ENCODE measurements around the gene NMNAT3. TPM values are rescaled to one million over a fixed set of nuclear protein-coding genes. Genes with fewer than 3 reads are reported as not detected.

Gene NMNAT3
- polyA plus RNA-seq, 1 donor: 15.1 TPM

- Histone ChIP-seq H3K27me3 (ENCODE audit: control insufficient read depth, insufficient read depth, low read length) (no peaks in the 10 kb centered on the region), H3K4me3 (ENCODE audit: low read length) (peak overlapping the region; percentile 65), H3K4me1 (ENCODE audit: control insufficient read depth, insufficient read depth, low read length) (peaks cover 42% of the 10 kb centered on the region), H3K9me3 (ENCODE audit: control insufficient read depth, low read depth, low read length) (no peaks in the 10 kb centered on the region), H3K36me3 (ENCODE audit: control insufficient read depth, insufficient read depth, low read length) (peaks cover 5% of the 10 kb centered on the region), H3K27ac (ENCODE audit: low read length) (peak overlapping the region; percentile 33)
- WGBS (ENCODE audit: insufficient coverage, low lambda C conversion rate): 17% methylated on average over 1 of the region's 5 CpGs
- peak in 1 of 2 donors; percentile 71 for DNase-seq
Measured at GRCh38 chr3:139537795-139538621, 139.8 kb downstream of the NMNAT3 start.

- no peak for DNase-seq
- peaks cover 46% of the 10 kb centered on the region for H3K4me1 ChIP-seq (ENCODE audit: control insufficient read depth, insufficient read depth, low read length)
- no peaks in the 10 kb centered on the region for H3K27me3 ChIP-seq (ENCODE audit: control insufficient read depth, insufficient read depth, low read length)
- H3K27ac ChIP-seq (ENCODE audit: low read length): peak overlapping the region; percentile 18
- H3K9me3 ChIP-seq (ENCODE audit: control insufficient read depth, low read depth, low read length): no peaks in the 10 kb centered on the region
- H3K36me3 ChIP-seq (ENCODE audit: control insufficient read depth, insufficient read depth, low read length): peaks cover 5% of the 10 kb centered on the region
- no peak overlapping the region for H3K4me3 ChIP-seq (ENCODE audit: low read length)
Measured at GRCh38 chr3:139537361-139537760, 140.4 kb downstream of the NMNAT3 start.

- WGBS (ENCODE audit: insufficient coverage, low lambda C conversion rate): 0% methylated on average over 1 of the region's 12 CpGs
- Histone ChIP-seq H3K4me1 (ENCODE audit: control insufficient read depth, insufficient read depth, low read length) (peaks cover 42% of the 10 kb centered on the region), H3K9me3 (ENCODE audit: control insufficient read depth, low read depth, low read length) (no peaks in the 10 kb centered on the region), H3K4me3 (ENCODE audit: low read length) (no peak overlapping the region), H3K36me3 (ENCODE audit: control insufficient read depth, insufficient read depth, low read length) (peaks cover 10% of the 10 kb centered on the region), H3K27me3 (ENCODE audit: control insufficient read depth, insufficient read depth, low read length) (no peaks in the 10 kb centered on the region), H3K27ac (ENCODE audit: low read length) (peak overlapping the region; percentile 72)
- DNase-seq: peak; percentile 68 to 83
Measured at GRCh38 chr3:139534992-139535879, 142.5 kb downstream of the NMNAT3 start.

- Histone ChIP-seq H3K4me3 (ENCODE audit: low read length) (no peak overlapping the region), H3K9me3 (ENCODE audit: control insufficient read depth, low read depth, low read length) (no peaks in the 10 kb centered on the region), H3K27ac (ENCODE audit: low read length) (peak overlapping the region; percentile 72), H3K36me3 (ENCODE audit: control insufficient read depth, insufficient read depth, low read length) (peaks cover 12% of the 10 kb centered on the region), H3K4me1 (ENCODE audit: control insufficient read depth, insufficient read depth, low read length) (peaks cover 42% of the 10 kb centered on the region), H3K27me3 (ENCODE audit: control insufficient read depth, insufficient read depth, low read length) (no peaks in the 10 kb centered on the region)
- peak in 1 of 2 donors; percentile 43 for DNase-seq
- no CpG with 5 or more reads among the region's 1 CpG for WGBS (ENCODE audit: insufficient coverage, low lambda C conversion rate)
Measured at GRCh38 chr3:139534455-139534812, 143.3 kb downstream of the NMNAT3 start.

- H3K36me3 ChIP-seq (ENCODE audit: control insufficient read depth, insufficient read depth, low read length): peaks cover 12% of the 10 kb centered on the region
- peak overlapping the region; percentile 72 for H3K27ac ChIP-seq (ENCODE audit: low read length)
- DNase-seq: peak; percentile 48 to 56
- no peaks in the 10 kb centered on the region for H3K9me3 ChIP-seq (ENCODE audit: control insufficient read depth, low read depth, low read length)
- H3K4me1 ChIP-seq (ENCODE audit: control insufficient read depth, insufficient read depth, low read length): peaks cover 42% of the 10 kb centered on the region
- H3K27me3 ChIP-seq (ENCODE audit: control insufficient read depth, insufficient read depth, low read length): no peaks in the 10 kb centered on the region
- no peak overlapping the region for H3K4me3 ChIP-seq (ENCODE audit: low read length)
- WGBS (ENCODE audit: insufficient coverage, low lambda C conversion rate): no CpG with 5 or more reads among the region's 15 CpGs
Measured at GRCh38 chr3:139533781-139534454, 143.9 kb downstream of the NMNAT3 start.

- H3K4me1 ChIP-seq (ENCODE audit: control insufficient read depth, insufficient read depth, low read length): peaks cover 34% of the 10 kb centered on the region
- peak in 1 of 2 donors; percentile 29 for DNase-seq
- no peaks in the 10 kb centered on the region for H3K9me3 ChIP-seq (ENCODE audit: control insufficient read depth, low read depth, low read length)
- no peak overlapping the region for H3K4me3 ChIP-seq (ENCODE audit: low read length)
- H3K27me3 ChIP-seq (ENCODE audit: control insufficient read depth, insufficient read depth, low read length): no peaks in the 10 kb centered on the region
- WGBS (ENCODE audit: insufficient coverage, low lambda C conversion rate): 60% methylated on average over 2 of the region's 7 CpGs
- peaks cover 18% of the 10 kb centered on the region for H3K36me3 ChIP-seq (ENCODE audit: control insufficient read depth, insufficient read depth, low read length)
- peak overlapping the region; percentile 72 for H3K27ac ChIP-seq (ENCODE audit: low read length)
Measured at GRCh38 chr3:139532976-139533375, 144.8 kb downstream of the NMNAT3 start.

- WGBS (ENCODE audit: insufficient coverage, low lambda C conversion rate): no CpG with 5 or more reads among the region's 2 CpGs
- no peak for DNase-seq
- Histone ChIP-seq H3K36me3 (ENCODE audit: control insufficient read depth, insufficient read depth, low read length) (peaks cover 27% of the 10 kb centered on the region), H3K9me3 (ENCODE audit: control insufficient read depth, low read depth, low read length) (no peaks in the 10 kb centered on the region), H3K27ac (ENCODE audit: low read length) (no peak overlapping the region), H3K4me1 (ENCODE audit: control insufficient read depth, insufficient read depth, low read length) (peaks cover 29% of the 10 kb centered on the region), H3K4me3 (ENCODE audit: low read length) (no peak overlapping the region), H3K27me3 (ENCODE audit: control insufficient read depth, insufficient read depth, low read length) (no peaks in the 10 kb centered on the region)
Measured at GRCh38 chr3:139530717-139531116, 147.1 kb downstream of the NMNAT3 start.

- Histone ChIP-seq H3K4me3 (ENCODE audit: low read length) (no peak overlapping the region), H3K36me3 (ENCODE audit: control insufficient read depth, insufficient read depth, low read length) (peaks cover 37% of the 10 kb centered on the region), H3K27me3 (ENCODE audit: control insufficient read depth, insufficient read depth, low read length) (no peaks in the 10 kb centered on the region), H3K27ac (ENCODE audit: low read length) (no peak overlapping the region), H3K9me3 (ENCODE audit: control insufficient read depth, low read depth, low read length) (no peaks in the 10 kb centered on the region), H3K4me1 (ENCODE audit: control insufficient read depth, insufficient read depth, low read length) (peaks cover 19% of the 10 kb centered on the region)
- 97% methylated on average over 4 of the region's 4 CpGs for WGBS (ENCODE audit: insufficient coverage, low lambda C conversion rate)
- no peak for DNase-seq
Measured at GRCh38 chr3:139529662-139530061, 148.1 kb downstream of the NMNAT3 start.

- no peak for DNase-seq
- no peaks in the 10 kb centered on the region for H3K9me3 ChIP-seq (ENCODE audit: control insufficient read depth, low read depth, low read length)
- WGBS (ENCODE audit: insufficient coverage, low lambda C conversion rate): no CpG with 5 or more reads among the region's 3 CpGs
Measured at GRCh38 chr3:139528924-139529323, 148.8 kb downstream of the NMNAT3 start.

GRCh38 chr3:139528281-139528680 is 149.5 kb downstream of the NMNAT3 start:
- peaks cover 6% of the 10 kb centered on the region for H3K4me1 ChIP-seq (ENCODE audit: control insufficient read depth, insufficient read depth, low read length)
- no peaks in the 10 kb centered on the region for H3K9me3 ChIP-seq (ENCODE audit: control insufficient read depth, low read depth, low read length)
- WGBS (ENCODE audit: insufficient coverage, low lambda C conversion rate): no CpG with 5 or more reads among the region's 2 CpGs
- no peak overlapping the region for H3K27ac ChIP-seq (ENCODE audit: low read length)
- no peaks in the 10 kb centered on the region for H3K27me3 ChIP-seq (ENCODE audit: control insufficient read depth, insufficient read depth, low read length)
- no peak for DNase-seq
- peaks cover 37% of the 10 kb centered on the region for H3K36me3 ChIP-seq (ENCODE audit: control insufficient read depth, insufficient read depth, low read length)
- no peak overlapping the region for H3K4me3 ChIP-seq (ENCODE audit: low read length)

More at GRCh38 chr3:139528924-139529323, 148.8 kb downstream of the NMNAT3 start:
- no peak overlapping the region for H3K4me3 ChIP-seq (ENCODE audit: low read length)
- H3K4me1 ChIP-seq (ENCODE audit: control insufficient read depth, insufficient read depth, low read length): peaks cover 12% of the 10 kb centered on the region
- no peak overlapping the region for H3K27ac ChIP-seq (ENCODE audit: low read length)
- H3K27me3 ChIP-seq (ENCODE audit: control insufficient read depth, insufficient read depth, low read length): no peaks in the 10 kb centered on the region
- peaks cover 37% of the 10 kb centered on the region for H3K36me3 ChIP-seq (ENCODE audit: control insufficient read depth, insufficient read depth, low read length)
